Lung (tissue), 5 donors: Measurements from ENCODE around the gene EFCAB5. TPM values are rescaled to one million over a fixed set of nuclear protein-coding genes. Genes with fewer than 3 reads are reported as not detected.

Source experiments
- polyA plus RNA-seq, 2 donors: library from polyadenylated mRNA; stranded (reverse); fragments of 200-250 nt; gene quantifications; one replicate each; pipeline ENCODE4 v1.2.1, GENCODE V29; 2013
- small RNA-seq: library from RNA; depleted of rRNA; stranded (forward); fragments of <200 nt; gene quantifications from one replicate; pipeline ENCODE3, GENCODE V24; 2014; ENCODE audit warnings: low replicate concordance
- total RNA-seq, 2 donors: library from RNA; depleted of rRNA in 1 of 2; stranded (reverse); fragments of >200 nt in 1 of 2; gene quantifications; one replicate each; pipeline ENCODE4 v1.2.1, GENCODE V29; 2014 to 2021
- donor health status: Bipolar disorder and iron deficiency.
- donor health status: healthy.
- donor health status: DM: yes; HTN: yes; CAD: no.

Gene EFCAB5
- total and polyA plus RNA-seq, 4 donors = 0.09 to 2.2 (median 0.42) TPM

Small RNA genes within 50 kb of the gene (small RNA-seq; reads per million reads assigned to genes)
- gene AC104984.5 = not detected
- not detected for gene RNY4P13

Other genes with a start within 250 kb of the EFCAB5 start
- 10 to 100 TPM; 44.5 to 69.4 TPM for gene SSH2, start 11.4 kb upstream of the EFCAB5 start, total RNA-seq
- 10 to 100 TPM; 23.4 to 37.6 TPM for gene SSH2, start 11.4 kb upstream of the EFCAB5 start, polyA plus RNA-seq
- gene NSRP1, start 175.2 kb downstream of the EFCAB5 start, total RNA-seq = 10 to 100 TPM; 24.8 to 33.5 TPM
- gene NSRP1, start 175.2 kb downstream of the EFCAB5 start, polyA plus RNA-seq = 10 to 100 TPM; 22.3 to 22.8 TPM